HG03558 (cell line): ENCODE results near the gene LPIN1.

Experiments
- ATAC-seq: cut with Tn5 transposase; IDR thresholded peaks from one replicate; pipeline ENCODE4 v1.9.1; 2021; ENCODE audit warnings: moderate number of reproducible peaks; ENCODE audit not compliant: unreplicated experiment; ENCODE audit errors: extremely low read depth

The LPIN1 gene

GRCh38 chr2:11742702-11743357, 3.6 kb upstream of the LPIN1 start:
- ATAC-seq = no peak

DNA sequence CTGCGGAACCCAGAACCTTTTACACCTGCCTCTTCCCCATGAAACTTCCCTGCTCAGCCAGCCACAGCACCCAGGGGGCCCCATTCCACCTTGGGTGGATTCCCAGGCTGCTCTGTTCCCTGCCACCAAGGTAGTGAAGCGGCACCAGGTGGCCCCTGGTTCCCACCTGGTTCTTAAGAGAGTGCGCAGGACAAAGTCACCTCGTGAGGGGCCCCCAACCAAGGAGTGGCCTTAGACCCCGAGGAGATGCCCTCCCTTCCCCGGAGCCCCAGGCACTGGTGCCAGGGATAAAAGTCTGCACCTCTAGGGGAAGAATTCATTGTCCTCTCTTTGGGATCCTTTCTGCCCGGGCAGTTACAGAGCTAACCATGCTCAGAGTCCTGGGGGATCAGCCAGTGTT, 3.1 kb upstream of the LPIN1 start:
- ATAC-seq = no peak

- peak; percentile 42 for ATAC-seq
Observed at GRCh38 chr2:11743846-11744553, 2.4 kb upstream of the LPIN1 start.

- ATAC-seq = no peak
Observed at GRCh38 chr2:11744631-11745394, 1.6 kb upstream of the LPIN1 start.

- ATAC-seq = no peak
Observed at GRCh38 chr2:11745613-11746375, 638 bp upstream of the LPIN1 start.

DNA sequence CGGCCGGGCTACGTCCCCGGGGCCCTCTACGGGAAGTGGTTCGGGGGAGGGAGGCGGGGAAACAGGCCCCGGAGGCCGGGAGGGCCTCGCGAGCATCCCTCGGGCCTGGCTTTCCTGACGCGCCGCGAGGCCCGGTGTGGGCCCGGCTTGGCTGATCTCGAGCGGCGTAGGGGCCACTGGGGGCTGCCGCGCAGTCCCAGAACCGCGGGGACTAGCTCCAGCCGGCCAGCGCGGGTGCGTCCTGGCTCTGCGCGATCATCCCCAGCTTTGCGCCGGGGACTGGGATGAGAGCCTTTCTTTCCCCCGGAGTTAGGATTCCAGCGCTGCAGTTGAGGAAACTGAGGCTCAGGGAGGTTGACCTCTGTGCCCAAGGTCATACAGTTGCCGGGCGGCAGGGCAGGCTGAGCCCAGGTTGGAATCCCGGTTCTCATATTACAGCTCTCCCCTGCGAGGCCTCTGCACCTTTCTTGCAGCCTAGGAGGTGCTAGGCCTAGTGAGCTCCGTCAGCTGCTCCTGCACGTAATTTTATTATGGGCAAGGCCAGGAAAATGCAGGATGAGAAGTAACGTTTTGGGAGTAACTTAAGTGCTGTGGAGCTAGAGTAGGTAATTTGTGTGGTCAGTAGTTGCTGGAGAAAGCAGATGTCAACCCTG, 501 bp downstream of the LPIN1 start:
- ATAC-seq = no peak

DNA sequence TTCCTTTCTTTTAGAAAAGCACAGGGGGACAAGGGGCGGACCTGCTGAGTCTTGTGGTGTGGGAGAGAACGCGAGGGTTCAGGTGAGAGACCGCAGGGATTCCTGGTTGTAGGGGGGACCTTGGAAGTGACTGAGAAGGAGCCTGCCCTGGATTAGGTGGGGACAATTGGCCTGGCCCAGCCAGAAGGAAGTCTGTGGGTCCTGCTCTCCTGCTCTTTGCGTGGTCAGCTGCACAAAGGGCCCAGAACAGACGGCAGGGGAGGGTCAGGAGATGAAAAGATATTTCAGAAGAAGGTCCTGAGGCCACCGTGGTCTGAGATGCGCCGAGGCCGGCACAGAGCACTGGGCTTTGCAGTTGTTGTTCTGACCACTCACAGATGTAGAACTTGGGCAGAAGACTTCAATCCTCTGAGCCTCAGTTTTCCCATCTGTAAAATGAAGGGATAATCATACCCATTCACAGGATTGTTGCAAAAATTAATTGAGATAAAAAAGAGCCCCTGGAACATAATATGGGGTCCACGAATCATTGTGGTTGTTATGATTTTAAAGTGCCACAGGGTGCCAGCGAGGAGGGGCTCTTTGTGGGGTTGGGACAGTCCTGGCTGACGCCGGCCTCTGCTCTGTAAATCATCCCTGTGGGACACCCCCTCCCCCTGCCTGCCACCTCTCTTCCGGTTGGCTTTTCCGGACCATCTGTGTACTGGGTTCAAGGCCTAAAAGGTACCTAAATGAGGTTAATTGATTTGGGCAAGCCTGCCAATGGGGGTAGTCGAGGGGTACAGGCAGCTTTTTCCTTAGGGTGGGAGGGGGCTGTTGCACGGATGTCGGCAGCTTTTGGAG, 1.8 kb downstream of the LPIN1 start:
- ATAC-seq = no peak

DNA sequence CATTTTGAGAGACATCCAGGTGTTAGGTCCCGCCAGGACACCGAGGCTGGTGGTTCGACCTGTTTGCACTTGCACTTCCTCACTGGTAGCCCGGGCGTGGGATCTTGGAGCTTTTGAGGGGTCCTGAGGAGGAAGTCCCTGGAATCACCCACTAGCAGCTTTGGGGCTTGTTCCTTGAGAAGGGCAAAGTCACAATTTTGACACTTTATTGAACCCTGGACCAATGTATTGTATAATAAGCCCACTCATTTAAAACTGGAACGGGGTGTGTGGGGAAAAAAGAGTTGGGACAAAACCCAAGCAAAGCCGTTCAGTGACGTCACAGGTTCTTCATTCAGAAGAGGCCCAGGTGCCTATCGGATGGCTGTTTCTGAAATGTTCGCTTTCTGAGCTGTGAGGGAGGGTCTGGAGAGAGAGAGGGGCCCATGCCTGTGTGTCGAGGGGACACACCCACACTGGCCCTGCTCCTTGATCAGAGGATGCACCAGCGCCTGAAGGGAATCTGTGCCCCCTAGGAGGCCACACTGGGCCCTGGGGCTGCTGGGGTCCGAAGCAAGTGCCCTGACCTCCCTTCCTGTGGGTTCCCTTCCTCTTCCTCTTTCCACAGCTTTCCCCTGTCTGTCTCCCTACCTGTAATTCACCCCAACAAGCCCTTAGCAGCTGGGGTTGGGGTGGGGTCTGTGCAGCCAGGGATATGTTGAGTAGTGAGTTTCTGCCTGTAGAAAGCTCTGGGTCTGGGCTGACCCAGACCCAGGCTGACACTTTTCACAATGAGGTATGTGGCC, 2.6 kb downstream of the LPIN1 start:
- no peak for ATAC-seq

GRCh38 chr2:11749646-11750349, 3.4 kb downstream of the LPIN1 start:
- ATAC-seq = no peak

- ATAC-seq = peak; percentile 23
Observed at GRCh38 chr2:11750422-11750821, 4.0 kb downstream of the LPIN1 start.

DNA sequence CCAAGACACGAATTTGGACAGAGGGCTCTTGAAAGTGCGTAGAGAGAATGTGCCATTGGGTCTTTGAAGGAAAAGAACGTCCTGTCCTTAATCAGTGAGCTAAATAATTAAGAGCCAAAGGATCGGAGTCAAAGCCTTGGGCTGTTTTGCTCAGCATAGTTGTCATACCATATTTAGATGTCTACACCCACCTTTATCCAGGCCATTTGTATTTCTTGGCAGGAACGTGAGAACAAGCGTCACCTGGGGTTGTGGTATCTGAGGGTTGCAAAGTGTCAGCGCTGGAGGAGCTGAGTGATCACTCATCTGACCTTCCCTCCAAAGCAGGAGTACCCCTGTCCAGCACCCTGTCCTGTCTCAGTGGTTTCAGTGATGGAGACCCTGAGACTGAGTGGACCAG, 4.5 kb downstream of the LPIN1 start:
- ATAC-seq = no peak

- ATAC-seq = no peak
Observed at GRCh38 chr2:11752906-11753305, 6.5 kb downstream of the LPIN1 start.

GRCh38 chr2:11753452-11753885, 7.0 kb downstream of the LPIN1 start:
- peak; percentile 68 for ATAC-seq

DNA sequence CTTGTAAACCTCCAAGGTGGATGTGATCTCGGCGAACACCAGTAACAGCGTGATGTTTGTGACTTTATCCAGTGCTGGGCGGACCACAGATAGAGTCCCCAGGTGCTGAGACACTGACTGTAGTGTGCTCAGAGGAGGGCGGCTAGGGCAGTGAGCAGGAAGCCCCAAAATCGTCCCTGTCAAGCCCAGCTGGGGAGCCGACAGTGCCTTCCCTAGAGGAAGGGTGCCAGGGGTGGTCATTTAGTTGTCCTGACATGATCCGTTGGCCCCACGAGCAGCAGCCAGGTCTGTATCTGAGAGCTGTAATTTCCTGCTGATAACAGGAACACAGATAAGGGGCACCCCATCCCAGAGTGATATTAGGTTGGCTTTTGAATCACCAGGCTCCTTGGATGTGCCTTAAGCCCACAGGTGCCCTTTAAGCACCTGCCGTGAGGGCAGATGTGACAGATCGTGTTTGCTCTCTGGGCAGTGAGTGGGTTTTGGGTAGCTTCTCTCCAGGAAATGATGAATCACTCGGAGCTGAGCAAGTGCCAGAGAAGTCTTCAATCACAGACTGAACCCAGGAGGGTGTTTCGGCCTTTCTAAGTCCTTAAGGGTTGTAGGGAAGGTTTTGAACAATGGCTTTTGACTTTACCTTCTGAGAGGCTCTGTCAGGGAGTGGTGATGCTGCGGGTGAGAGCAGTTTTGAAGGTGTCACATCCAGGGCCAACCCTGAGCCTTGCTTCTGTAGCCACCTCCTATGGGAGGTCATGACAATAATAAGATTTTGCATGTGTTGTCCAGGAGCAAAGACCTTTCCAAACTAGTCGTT, 7.7 kb downstream of the LPIN1 start:
- ATAC-seq = no peak

DNA sequence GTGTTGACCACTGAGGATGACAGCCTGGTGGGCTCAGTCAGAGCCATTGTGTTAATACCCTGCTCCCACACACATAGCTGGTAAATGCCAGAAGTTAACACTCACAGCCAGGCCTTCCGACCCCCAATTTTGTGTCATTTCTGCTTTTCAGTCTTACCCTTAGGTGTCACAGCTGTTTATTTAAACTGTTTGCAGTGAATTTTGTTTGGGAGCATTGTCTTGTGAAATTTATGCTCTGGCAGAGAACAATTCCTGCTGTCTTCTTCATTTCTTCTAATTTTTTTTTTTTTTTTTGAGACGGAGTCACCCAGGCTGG, 8.2 kb downstream of the LPIN1 start:
- ATAC-seq = no peak

DNA sequence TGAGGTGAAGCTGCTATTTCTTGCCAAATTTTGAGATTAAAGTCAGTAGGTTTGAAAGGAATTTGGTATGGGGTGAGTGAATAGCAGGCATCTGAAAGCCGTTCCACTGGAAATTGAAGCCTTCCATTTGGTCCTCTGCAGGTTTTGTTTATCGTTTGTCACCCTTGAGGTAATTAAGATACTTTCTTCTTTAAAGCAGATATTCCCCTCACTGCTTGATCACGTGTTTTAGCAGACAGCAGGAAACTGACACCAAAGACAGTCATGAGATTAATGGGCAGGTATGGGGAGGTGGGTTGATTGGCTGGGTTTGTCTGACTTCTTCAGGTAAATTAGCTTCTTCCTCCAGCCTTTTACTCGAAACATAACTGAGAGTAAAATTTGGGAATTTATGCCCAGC, 10.7 kb downstream of the LPIN1 start:
- ATAC-seq = no peak

DNA sequence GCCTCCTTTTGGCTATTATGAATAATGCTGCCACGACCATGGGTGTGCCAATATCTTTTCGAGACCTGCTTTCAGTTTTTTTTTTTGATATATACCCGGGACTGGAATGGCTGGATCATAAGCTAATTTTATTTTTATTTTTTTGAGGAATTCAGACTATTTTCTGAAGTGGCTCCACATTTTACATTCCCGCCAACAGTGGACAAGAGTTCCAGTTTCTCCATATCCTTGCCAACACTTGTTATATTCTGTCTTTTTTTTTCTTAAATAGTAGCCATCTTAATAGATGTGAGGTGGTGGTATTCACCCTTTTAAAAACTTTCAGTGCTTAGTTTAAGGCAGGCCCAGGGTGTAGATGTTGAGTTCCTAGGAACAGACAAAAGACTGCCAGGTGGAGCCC, 11.8 kb downstream of the LPIN1 start:
- ATAC-seq = no peak
